Lower lobe of right lung (tissue), 2 donors: ENCODE measurements around the gene LRRTM4. TPM values are rescaled to one million over a fixed set of nuclear protein-coding genes. Genes with fewer than 3 reads are reported as not detected.

Experiments
- ATAC-seq, 2 donors: fragments of 200-7000 bp; cut with Tn5 transposase; one replicate each; pipeline ENCODE4 v1.9.1; 2020 to 2022; ENCODE audit warnings: mild to moderate bottlenecking in 2 of 2, moderate library complexity in 2 of 2
- DNase-seq: peaks from one replicate; pipeline ENCODE4 v3.0.0-alpha.2; 2020
- H3K27ac ChIP-seq: fragments of 200-600 bp; one replicate; pipeline ENCODE4 v1.8.0; 2022
- H3K27me3 ChIP-seq: fragments of 200-600 bp; one replicate; pipeline ENCODE4 v1.8.0; 2022; ENCODE audit warnings: low read depth
- H3K36me3 ChIP-seq: fragments of 200-600 bp; one replicate; pipeline ENCODE4 v1.8.0; 2022; ENCODE audit warnings: mild to moderate bottlenecking
- H3K4me1 ChIP-seq: fragments of 200-600 bp; one replicate; pipeline ENCODE4 v1.8.0; 2022
- H3K4me3 ChIP-seq: fragments of 200-600 bp; one replicate; pipeline ENCODE4 v1.8.0; 2022; ENCODE audit warnings: mild to moderate bottlenecking
- H3K9me3 ChIP-seq: fragments of 200-600 bp; one replicate; pipeline ENCODE4 v1.8.0; 2022
- intact Hi-C: fragments of 100-400 bp; cut with DNase I; formaldehyde crosslinking; loops from one replicate; pipeline ENCODE4 v1.11.0; 2022
- total RNA-seq: library from RNA; stranded (reverse); fragmentation: NEBNext Ultra II Directional; extraction: Animal tissue kit (Norgen Biotek cat#: 25700); gene quantifications from one replicate; pipeline ENCODE4 v1.2.1, GENCODE V29; 2021
- TF ChIP-seq, protein P1 (sequence below): fragments of 200-600 bp; IDR thresholded peaks from one replicate; pipeline ENCODE4 v1.8.0; 2022; ENCODE audit warnings: antibody characterized with exemption, mild to moderate bottlenecking
- donor health status: DM: no; HTN: yes; CAD: no; lungs with severe emphysema.

LRRTM4 gene
- total RNA-seq, 1 donor from 2014 or later: 0.77 TPM

DNA sequence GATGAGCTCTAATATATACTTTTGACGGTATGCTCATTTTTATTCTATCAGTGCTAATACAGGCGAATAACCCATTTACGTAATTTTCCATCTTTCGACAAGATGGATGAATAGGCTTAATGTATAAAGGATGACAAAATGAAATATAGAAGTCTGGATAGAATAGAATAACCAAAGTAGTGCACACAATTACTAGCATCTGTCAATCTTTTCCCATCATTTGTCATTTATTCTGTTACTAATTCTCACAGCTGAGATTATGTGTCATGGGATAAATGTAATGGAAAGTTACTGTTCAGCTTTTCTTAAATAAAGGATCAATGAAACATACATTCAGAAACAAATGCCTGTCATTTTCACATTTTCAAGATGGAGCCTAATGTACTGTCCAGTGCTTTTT, 548.6 kb downstream of the LRRTM4 start:
- H3K27me3 ChIP-seq: no peaks in the 10 kb centered on the region
- TF ChIP-seq, protein P1, sequence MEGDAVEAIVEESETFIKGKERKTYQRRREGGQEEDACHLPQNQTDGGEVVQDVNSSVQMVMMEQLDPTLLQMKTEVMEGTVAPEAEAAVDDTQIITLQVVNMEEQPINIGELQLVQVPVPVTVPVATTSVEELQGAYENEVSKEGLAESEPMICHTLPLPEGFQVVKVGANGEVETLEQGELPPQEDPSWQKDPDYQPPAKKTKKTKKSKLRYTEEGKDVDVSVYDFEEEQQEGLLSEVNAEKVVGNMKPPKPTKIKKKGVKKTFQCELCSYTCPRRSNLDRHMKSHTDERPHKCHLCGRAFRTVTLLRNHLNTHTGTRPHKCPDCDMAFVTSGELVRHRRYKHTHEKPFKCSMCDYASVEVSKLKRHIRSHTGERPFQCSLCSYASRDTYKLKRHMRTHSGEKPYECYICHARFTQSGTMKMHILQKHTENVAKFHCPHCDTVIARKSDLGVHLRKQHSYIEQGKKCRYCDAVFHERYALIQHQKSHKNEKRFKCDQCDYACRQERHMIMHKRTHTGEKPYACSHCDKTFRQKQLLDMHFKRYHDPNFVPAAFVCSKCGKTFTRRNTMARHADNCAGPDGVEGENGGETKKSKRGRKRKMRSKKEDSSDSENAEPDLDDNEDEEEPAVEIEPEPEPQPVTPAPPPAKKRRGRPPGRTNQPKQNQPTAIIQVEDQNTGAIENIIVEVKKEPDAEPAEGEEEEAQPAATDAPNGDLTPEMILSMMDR: no peak
- H3K27ac ChIP-seq: no peak overlapping the region
- H3K4me3 ChIP-seq: no peak overlapping the region
- intact Hi-C loops: no loop called here
- H3K9me3 ChIP-seq: no peaks in the 10 kb centered on the region
- H3K36me3 ChIP-seq: no peaks in the 10 kb centered on the region
- H3K4me1 ChIP-seq: no peaks in the 10 kb centered on the region
- ATAC-seq: no peak
- DNase-seq: no peak

DNA sequence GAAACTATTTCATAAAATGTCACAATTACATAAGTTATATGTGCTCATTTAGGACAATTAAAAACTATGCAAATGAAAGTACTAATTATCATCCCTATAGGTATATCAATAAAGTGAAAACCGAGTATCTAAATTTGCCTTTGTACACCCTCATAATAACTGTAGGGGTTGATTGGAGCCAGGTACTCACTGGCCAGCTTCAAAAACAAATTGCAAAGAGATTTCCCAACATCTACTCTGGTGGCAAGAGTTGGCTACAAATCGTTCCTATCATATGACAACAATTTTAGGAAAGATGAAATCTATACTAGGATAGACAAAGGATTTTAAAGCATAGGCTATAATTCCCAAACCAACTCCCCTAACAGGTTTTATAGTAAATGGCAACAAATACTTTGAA, 556.4 kb downstream of the LRRTM4 start:
- Histone ChIP-seq H3K4me1 (no peaks in the 10 kb centered on the region), H3K27ac (no peak overlapping the region), H3K9me3 (no peaks in the 10 kb centered on the region), H3K36me3 (no peaks in the 10 kb centered on the region), H3K4me3 (no peak overlapping the region), H3K27me3 (no peaks in the 10 kb centered on the region)
- TF ChIP-seq, protein P1: no peak
- intact Hi-C loops: no loop called here
- ATAC-seq (no peak), DNase-seq (no peak)

DNA sequence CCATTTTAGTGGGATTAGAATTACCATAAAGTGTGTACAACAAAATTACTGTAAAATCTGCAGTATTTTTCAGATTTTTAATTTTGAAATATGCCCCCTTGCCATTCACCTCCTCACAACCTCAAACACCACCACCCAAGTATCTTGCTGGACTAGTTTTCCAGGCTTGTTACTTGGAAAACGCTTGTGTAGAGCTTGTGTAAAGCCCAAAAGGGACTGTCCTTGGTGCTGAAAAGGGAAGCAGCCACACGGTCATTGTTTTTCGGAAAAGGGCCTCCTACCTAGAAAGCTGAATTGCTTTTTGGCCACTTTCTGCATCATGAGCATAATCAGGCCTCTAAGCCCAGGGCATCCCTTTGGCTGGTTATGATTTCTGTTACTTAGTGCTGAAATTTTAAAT, 563.4 kb downstream of the LRRTM4 start:
- no peak overlapping the region for H3K4me3 ChIP-seq
- no peaks in the 10 kb centered on the region for H3K36me3 ChIP-seq
- no peaks in the 10 kb centered on the region for H3K9me3 ChIP-seq
- intact Hi-C loops: no loop called here
- ATAC-seq (no peak), DNase-seq (no peak)
- TF ChIP-seq, protein P1: no peak
- H3K27me3 ChIP-seq: no peaks in the 10 kb centered on the region
- H3K27ac ChIP-seq: no peak overlapping the region
- no peaks in the 10 kb centered on the region for H3K4me1 ChIP-seq

DNA sequence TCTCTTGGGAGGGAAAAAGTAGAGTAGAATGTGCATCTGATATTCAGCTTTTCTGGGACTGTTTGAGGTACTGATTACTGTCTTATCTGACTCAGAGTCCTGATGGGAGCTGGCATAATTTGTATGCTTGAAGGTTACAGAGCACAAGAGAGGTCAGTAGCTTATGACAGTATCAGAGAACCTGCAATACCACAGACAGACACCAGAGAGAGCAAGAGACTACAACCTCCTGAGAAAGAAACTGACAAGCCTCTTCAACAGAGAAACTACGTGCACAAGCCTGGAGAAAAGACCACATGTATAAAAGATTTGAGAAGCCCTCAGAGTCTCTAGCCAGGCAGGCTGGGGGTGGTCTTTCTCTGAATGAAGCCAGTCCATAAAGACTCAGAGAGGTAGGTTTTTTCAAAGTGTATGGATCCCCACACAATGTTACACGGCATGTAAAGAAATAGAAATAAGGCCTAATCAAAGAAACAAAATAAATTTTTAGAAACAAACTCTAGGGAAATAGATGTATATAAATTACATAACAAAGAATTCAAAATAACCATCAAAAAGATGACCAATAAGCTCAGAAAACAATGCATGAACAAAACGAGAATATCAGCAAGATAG, 568.3 kb downstream of the LRRTM4 start:
- Histone ChIP-seq H3K9me3 (no peaks in the 10 kb centered on the region), H3K27me3 (no peaks in the 10 kb centered on the region), H3K36me3 (no peaks in the 10 kb centered on the region), H3K4me1 (no peaks in the 10 kb centered on the region), H3K27ac (no peak overlapping the region), H3K4me3 (no peak overlapping the region)
- ATAC-seq: peak; percentile 68 to 77
- TF ChIP-seq, protein P1: peak; percentile 61
- intact Hi-C loops: no loop called here
- no peak for DNase-seq

DNA sequence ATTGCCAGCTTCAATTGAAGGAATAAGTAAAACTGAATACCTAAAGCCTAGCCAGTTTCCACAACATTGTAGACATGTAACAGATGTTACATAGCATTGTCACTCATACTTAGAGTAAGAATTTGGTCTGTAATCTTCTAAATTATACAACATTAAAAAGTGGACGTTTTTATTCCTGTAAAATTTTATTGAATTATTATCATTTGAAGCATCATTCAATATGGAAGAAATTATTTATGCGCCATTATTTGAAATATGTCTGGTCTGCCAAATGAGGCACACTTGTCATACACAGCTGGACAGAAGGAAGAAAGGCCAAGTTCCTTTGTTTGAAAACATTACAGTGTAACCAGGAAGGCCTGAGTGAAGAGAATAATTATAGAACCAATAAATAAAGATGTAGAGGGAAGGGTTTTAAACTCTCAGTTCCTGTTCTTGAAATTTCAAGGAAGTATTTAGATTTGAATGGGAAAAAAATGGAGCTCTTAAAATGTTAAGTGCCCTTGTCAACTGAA, 575.5 kb downstream of the LRRTM4 start:
- Histone ChIP-seq H3K27ac (no peak overlapping the region), H3K27me3 (no peaks in the 10 kb centered on the region), H3K4me3 (no peak overlapping the region), H3K36me3 (no peaks in the 10 kb centered on the region), H3K9me3 (no peaks in the 10 kb centered on the region), H3K4me1 (no peaks in the 10 kb centered on the region)
- intact Hi-C loops: no loop called here
- ATAC-seq (no peak), DNase-seq (no peak)
- TF ChIP-seq, protein P1: no peak
